HepG2 (cell line): ENCODE measurements around the gene IGF2. TPM values are rescaled to one million over a fixed set of nuclear protein-coding genes. Genes with fewer than 3 reads are reported as not detected.
A peak's percentile ranks its signal among the peaks of the same experiment; 100 is the strongest.

Experiments
- NRL ChIP-seq: sonication (generic); formaldehyde crosslinking; IDR thresholded peaks from 2 replicates; pipeline ENCODE4 v1.5.0; 2020; ENCODE audit warnings: missing genetic modification reagents, mild to moderate bottlenecking, moderate library complexity, borderline replicate concordance
- SETDB1 ChIP-seq: sonication (generic); formaldehyde crosslinking; IDR thresholded peaks from 2 replicates; pipeline ENCODE4 v1.5.1; 2020; ENCODE audit warnings: missing genetic modification reagents, mild to moderate bottlenecking, borderline replicate concordance
- SRSF1 ChIP-seq: fragments of 200-400 bp; formaldehyde crosslinking; optimal IDR thresholded peaks from 2 replicates; pipeline ENCODE3; 2017; ENCODE audit warnings: mild to moderate bottlenecking, low read depth, low read length, moderate library complexity
- THAP11 ChIP-seq: IDR thresholded peaks from 2 replicates; pipeline ENCODE4 v1.6.1; 2016; ENCODE audit warnings: missing biosample characterization, missing genetic modification reagents
- ZFP36L1 ChIP-seq: sonication (generic); formaldehyde crosslinking; IDR thresholded peaks from 2 replicates; pipeline ENCODE4 v1.8.0; 2022; ENCODE audit warnings: mild to moderate bottlenecking, missing genetic modification reagents, moderate library complexity
- ZFP62 ChIP-seq: sonication (generic); formaldehyde crosslinking; IDR thresholded peaks from 2 replicates; pipeline ENCODE4 v1.4.0; 2020; ENCODE audit warnings: missing genetic modification reagents
- ZNF446 ChIP-seq: sonication (generic); formaldehyde crosslinking; IDR thresholded peaks from 2 replicates; pipeline ENCODE4 v1.5.0; 2020; ENCODE audit warnings: mild to moderate bottlenecking, missing genetic modification reagents
- ZNF619 ChIP-seq: sonication (generic); formaldehyde crosslinking; IDR thresholded peaks from 2 replicates; pipeline ENCODE4 v1.4.0; 2020; ENCODE audit warnings: mild to moderate bottlenecking, missing genetic modification reagents
- polyA plus RNA-seq, 8 experiments: library from polyadenylated mRNA; depleted of rRNA in 3 of 8; stranded (reverse) in 7 of 8; unstranded in 1 of 8; fragments of >200 nt; fragmentation: Illumina TruSeq in 4 of 8; extraction: Trizol in 4 of 8; gene quantifications; 2 replicates each; pipeline versions ENCODE4 v1.2.1 to v1.2.3, GENCODE V29; 2011 to 2016; ENCODE audit warnings: low read depth in 4 of 8, missing spikeins in 1 of 8, mixed read lengths in 1 of 8; ENCODE audit not compliant: insufficient read depth in 1 of 8
- total RNA-seq, 5 experiments: library from RNA; depleted of rRNA; stranded (reverse); fragments of >200 nt; fragmentation: Illumina TruSeq; extraction: Trizol; gene quantifications; 2 replicates each; pipeline ENCODE4 v1.2.3, GENCODE V29; 2016; ENCODE audit warnings: low read depth in 1 of 5
- TF ChIP-seq, protein P1 (sequence below): sonication (generic); formaldehyde crosslinking; IDR thresholded peaks from 2 replicates; pipeline ENCODE4 v1.4.0; 2020; ENCODE audit warnings: missing genetic modification reagents
- TF ChIP-seq, protein P2 (sequence below): sonication (generic); formaldehyde crosslinking; IDR thresholded peaks from 2 replicates; pipeline ENCODE4 v1.4.0; 2020; ENCODE audit warnings: missing genetic modification reagents, borderline replicate concordance
- TF ChIP-seq, protein P3 (sequence below): sonication (generic); formaldehyde crosslinking; IDR thresholded peaks from 2 replicates; pipeline ENCODE4 v1.5.1; 2020; ENCODE audit warnings: mild to moderate bottlenecking, missing genetic modification reagents, borderline replicate concordance
- TF ChIP-seq, protein P4 (sequence below): sonication (generic); formaldehyde crosslinking; IDR thresholded peaks from 2 replicates; pipeline ENCODE4 v1.4.0; 2020; ENCODE audit warnings: missing genetic modification reagents; ENCODE audit errors: not compliant biosample characterization
- TF ChIP-seq, protein P5 (sequence below): sonication (generic); formaldehyde crosslinking; IDR thresholded peaks from 2 replicates; pipeline ENCODE4 v1.4.0; 2020; ENCODE audit warnings: mild to moderate bottlenecking, missing genetic modification reagents

Gene IGF2
- total and polyA plus RNA-seq, 2 of the 13 experiments (the other 11 are each of a cell fraction or from before 2014, with no cell fraction given), result 79.1 to 254 TPM

DNA sequence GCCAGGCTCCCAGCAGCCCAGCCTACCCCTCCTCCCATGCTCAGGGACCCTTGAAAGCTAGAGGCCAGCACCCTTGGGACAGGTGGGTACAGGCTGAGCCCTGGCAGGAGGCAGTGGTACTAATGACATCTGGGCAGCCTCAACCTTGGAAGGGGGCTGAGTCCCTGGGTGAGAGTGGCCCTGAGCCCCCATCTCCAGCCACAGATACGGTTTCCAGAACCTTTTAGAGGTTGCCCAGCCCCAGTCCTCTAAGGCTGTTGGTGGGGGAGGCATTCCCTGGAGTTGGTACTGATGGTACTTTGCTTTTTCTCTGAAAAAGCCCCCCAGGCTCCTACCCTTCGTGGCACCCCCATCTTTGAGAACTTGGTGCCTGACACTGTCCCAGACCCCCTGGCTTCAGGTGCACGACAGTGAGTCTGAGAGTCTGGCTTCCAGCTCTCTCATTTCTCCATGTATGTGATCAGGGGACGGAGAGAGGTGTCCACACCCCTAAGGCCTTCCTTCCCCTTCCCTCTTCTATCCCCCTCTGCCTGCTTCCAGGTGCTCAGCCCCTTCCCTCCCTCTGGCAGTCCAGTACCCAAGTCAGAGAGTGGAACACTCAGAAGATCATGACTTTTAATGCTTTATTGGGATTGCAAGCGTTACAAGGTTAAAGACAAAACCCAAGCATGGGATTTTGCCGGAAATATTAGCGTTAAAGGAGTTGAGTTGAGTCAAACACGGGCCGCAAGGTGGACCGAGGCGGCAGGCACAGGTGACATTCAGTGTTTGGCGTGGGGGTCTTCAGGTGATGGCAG is 10.5 kb downstream of the IGF2 start (continued):
- TF ChIP-seq, protein P1, sequence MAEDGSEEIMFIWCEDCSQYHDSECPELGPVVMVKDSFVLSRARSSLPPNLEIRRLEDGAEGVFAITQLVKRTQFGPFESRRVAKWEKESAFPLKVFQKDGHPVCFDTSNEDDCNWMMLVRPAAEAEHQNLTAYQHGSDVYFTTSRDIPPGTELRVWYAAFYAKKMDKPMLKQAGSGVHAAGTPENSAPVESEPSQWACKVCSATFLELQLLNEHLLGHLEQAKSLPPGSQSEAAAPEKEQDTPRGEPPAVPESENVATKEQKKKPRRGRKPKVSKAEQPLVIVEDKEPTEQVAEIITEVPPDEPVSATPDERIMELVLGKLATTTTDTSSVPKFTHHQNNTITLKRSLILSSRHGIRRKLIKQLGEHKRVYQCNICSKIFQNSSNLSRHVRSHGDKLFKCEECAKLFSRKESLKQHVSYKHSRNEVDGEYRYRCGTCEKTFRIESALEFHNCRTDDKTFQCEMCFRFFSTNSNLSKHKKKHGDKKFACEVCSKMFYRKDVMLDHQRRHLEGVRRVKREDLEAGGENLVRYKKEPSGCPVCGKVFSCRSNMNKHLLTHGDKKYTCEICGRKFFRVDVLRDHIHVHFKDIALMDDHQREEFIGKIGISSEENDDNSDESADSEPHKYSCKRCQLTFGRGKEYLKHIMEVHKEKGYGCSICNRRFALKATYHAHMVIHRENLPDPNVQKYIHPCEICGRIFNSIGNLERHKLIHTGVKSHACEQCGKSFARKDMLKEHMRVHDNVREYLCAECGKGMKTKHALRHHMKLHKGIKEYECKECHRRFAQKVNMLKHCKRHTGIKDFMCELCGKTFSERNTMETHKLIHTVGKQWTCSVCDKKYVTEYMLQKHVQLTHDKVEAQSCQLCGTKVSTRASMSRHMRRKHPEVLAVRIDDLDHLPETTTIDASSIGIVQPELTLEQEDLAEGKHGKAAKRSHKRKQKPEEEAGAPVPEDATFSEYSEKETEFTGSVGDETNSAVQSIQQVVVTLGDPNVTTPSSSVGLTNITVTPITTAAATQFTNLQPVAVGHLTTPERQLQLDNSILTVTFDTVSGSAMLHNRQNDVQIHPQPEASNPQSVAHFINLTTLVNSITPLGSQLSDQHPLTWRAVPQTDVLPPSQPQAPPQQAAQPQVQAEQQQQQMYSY (CRISPR knock-in tag), result no peak
- no peak for TF ChIP-seq SETDB1 (CRISPR knock-in tag)
- TF ChIP-seq THAP11 (CRISPR knock-in tag), result peak; percentile 40; the same call in 1 of the 2 replicates
- TF ChIP-seq NRL (CRISPR knock-in tag), result 0 out of 2 replicates have a peak, but pooled peaks have one; percentile 20
- no peak; the same call in 1 of the 2 replicates for TF ChIP-seq ZFP36L1 (CRISPR knock-in tag)
- peak; percentile 63; the same call in 1 of the 2 replicates for TF ChIP-seq ZNF446 (CRISPR knock-in tag)
- TF ChIP-seq, protein P2, sequence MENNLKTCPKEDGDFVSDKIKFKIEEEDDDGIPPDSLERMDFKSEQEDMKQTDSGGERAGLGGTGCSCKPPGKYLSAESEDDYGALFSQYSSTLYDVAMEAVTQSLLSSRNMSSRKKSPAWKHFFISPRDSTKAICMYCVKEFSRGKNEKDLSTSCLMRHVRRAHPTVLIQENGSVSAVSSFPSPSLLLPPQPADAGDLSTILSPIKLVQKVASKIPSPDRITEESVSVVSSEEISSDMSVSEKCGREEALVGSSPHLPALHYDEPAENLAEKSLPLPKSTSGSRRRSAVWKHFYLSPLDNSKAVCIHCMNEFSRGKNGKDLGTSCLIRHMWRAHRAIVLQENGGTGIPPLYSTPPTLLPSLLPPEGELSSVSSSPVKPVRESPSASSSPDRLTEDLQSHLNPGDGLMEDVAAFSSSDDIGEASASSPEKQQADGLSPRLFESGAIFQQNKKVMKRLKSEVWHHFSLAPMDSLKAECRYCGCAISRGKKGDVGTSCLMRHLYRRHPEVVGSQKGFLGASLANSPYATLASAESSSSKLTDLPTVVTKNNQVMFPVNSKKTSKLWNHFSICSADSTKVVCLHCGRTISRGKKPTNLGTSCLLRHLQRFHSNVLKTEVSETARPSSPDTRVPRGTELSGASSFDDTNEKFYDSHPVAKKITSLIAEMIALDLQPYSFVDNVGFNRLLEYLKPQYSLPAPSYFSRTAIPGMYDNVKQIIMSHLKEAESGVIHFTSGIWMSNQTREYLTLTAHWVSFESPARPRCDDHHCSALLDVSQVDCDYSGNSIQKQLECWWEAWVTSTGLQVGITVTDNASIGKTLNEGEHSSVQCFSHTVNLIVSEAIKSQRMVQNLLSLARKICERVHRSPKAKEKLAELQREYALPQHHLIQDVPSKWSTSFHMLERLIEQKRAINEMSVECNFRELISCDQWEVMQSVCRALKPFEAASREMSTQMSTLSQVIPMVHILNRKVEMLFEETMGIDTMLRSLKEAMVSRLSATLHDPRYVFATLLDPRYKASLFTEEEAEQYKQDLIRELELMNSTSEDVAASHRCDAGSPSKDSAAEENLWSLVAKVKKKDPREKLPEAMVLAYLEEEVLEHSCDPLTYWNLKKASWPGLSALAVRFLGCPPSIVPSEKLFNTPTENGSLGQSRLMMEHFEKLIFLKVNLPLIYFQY (CRISPR knock-in tag), result no peak
- TF ChIP-seq, protein P3, sequence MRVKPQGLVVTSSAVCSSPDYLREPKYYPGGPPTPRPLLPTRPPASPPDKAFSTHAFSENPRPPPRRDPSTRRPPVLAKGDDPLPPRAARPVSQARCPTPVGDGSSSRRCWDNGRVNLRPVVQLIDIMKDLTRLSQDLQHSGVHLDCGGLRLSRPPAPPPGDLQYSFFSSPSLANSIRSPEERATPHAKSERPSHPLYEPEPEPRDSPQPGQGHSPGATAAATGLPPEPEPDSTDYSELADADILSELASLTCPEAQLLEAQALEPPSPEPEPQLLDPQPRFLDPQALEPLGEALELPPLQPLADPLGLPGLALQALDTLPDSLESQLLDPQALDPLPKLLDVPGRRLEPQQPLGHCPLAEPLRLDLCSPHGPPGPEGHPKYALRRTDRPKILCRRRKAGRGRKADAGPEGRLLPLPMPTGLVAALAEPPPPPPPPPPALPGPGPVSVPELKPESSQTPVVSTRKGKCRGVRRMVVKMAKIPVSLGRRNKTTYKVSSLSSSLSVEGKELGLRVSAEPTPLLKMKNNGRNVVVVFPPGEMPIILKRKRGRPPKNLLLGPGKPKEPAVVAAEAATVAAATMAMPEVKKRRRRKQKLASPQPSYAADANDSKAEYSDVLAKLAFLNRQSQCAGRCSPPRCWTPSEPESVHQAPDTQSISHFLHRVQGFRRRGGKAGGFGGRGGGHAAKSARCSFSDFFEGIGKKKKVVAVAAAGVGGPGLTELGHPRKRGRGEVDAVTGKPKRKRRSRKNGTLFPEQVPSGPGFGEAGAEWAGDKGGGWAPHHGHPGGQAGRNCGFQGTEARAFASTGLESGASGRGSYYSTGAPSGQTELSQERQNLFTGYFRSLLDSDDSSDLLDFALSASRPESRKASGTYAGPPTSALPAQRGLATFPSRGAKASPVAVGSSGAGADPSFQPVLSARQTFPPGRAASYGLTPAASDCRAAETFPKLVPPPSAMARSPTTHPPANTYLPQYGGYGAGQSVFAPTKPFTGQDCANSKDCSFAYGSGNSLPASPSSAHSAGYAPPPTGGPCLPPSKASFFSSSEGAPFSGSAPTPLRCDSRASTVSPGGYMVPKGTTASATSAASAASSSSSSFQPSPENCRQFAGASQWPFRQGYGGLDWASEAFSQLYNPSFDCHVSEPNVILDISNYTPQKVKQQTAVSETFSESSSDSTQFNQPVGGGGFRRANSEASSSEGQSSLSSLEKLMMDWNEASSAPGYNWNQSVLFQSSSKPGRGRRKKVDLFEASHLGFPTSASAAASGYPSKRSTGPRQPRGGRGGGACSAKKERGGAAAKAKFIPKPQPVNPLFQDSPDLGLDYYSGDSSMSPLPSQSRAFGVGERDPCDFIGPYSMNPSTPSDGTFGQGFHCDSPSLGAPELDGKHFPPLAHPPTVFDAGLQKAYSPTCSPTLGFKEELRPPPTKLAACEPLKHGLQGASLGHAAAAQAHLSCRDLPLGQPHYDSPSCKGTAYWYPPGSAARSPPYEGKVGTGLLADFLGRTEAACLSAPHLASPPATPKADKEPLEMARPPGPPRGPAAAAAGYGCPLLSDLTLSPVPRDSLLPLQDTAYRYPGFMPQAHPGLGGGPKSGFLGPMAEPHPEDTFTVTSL (CRISPR knock-in tag), result no peak; the same call in 1 of the 2 replicates
- TF ChIP-seq, protein P4, sequence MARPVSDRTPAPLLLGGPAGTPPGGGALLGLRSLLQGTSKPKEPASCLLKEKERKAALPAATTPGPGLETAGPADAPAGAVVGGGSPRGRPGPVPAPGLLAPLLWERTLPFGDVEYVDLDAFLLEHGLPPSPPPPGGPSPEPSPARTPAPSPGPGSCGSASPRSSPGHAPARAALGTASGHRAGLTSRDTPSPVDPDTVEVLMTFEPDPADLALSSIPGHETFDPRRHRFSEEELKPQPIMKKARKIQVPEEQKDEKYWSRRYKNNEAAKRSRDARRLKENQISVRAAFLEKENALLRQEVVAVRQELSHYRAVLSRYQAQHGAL (CRISPR knock-in tag), result peak; percentile 10
- peak; percentile 54; the same call in 1 of the 2 replicates for TF ChIP-seq ZNF619 (CRISPR knock-in tag)
- TF ChIP-seq, protein P5, sequence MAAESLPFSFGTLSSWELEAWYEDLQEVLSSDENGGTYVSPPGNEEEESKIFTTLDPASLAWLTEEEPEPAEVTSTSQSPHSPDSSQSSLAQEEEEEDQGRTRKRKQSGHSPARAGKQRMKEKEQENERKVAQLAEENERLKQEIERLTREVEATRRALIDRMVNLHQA (CRISPR knock-in tag), result no peak
- TF ChIP-seq ZFP62, result no peak
- TF ChIP-seq SRSF1, result no peak
